SU-DHL-6 (cell line): ENCODE results near the gene CFAP54.

Experiments used
- H2AFZ ChIP-seq: fragments of 200-600 bp; sonication (generic); 2 replicates; pipeline ENCODE4 v1.6.1; 2014; ENCODE audit warnings: low read depth, mild to moderate bottlenecking, moderate library complexity, mixed read lengths, antibody characterized with exemption, low read length; ENCODE audit not compliant: severe bottlenecking
- H3F3A ChIP-seq: fragments of 200-600 bp; shearing (Covaris generic); 2 replicates; pipeline ENCODE4 v1.6.0; 2016; ENCODE audit warnings: antibody characterized with exemption, mild to moderate bottlenecking; ENCODE audit not compliant: insufficient read depth
- H3K27ac ChIP-seq: fragments of 200-600 bp; sonication (generic); 2 replicates; pipeline ENCODE4 v1.5.1; 2016; ENCODE audit warnings: low read depth, mild to moderate bottlenecking, low read length, moderate library complexity, mixed read lengths
- H3K27me3 ChIP-seq: fragments of 200-600 bp; sonication (generic), shearing (Covaris generic); 2 replicates; pipeline ENCODE4 v1.6.0; 2014; ENCODE audit warnings: mild to moderate bottlenecking, low read length
- H3K36me3 ChIP-seq: fragments of 200-600 bp; sonication (generic); 2 replicates; pipeline ENCODE4 v1.6.1; 2014; ENCODE audit warnings: mild to moderate bottlenecking, low read length, mixed read lengths
- H3K4me2 ChIP-seq: fragments of 300-600, 200-600 bp; shearing (Covaris generic), sonication (generic); 2 replicates; pipeline ENCODE4 v1.6.0; 2014; ENCODE audit warnings: low read length, low read depth, mild to moderate bottlenecking; ENCODE audit not compliant: poor library complexity, severe bottlenecking
- H3K4me3 ChIP-seq: fragments of 200-600 bp; sonication (generic); 2 replicates; pipeline ENCODE4 v1.5.1; 2014; ENCODE audit warnings: antibody characterized with exemption, low read length, mild to moderate bottlenecking, mixed read lengths; ENCODE audit not compliant: insufficient read depth, poor library complexity, severe bottlenecking
- H3K79me2 ChIP-seq: fragments of 200-600 bp; sonication (generic); 2 replicates; pipeline ENCODE4 v1.6.1; 2014; ENCODE audit warnings: mild to moderate bottlenecking, low read length, moderate library complexity; ENCODE audit not compliant: insufficient read depth
- H3K9ac ChIP-seq: fragments of 200-600 bp; sonication (generic); 2 replicates; pipeline ENCODE4 v1.7.0; 2014; ENCODE audit warnings: mild to moderate bottlenecking, low read length
- H3K9me2 ChIP-seq: fragments of 200-600 bp; sonication (generic); replicated peaks from 2 replicates; pipeline ENCODE4 v1.6.1; 2014; ENCODE audit warnings: low read length; ENCODE audit not compliant: insufficient read depth
- H3K9me3 ChIP-seq: fragments of 200-600 bp; sonication (generic); 2 replicates; pipeline ENCODE4 v1.6.1; 2014; ENCODE audit warnings: low read length, mixed read lengths; ENCODE audit not compliant: insufficient read depth
- H4K20me1 ChIP-seq: fragments of 200-600 bp; sonication (generic); 2 replicates; pipeline ENCODE4 v1.6.1; 2014; ENCODE audit warnings: low read depth, mild to moderate bottlenecking, antibody characterized with exemption, low read length, moderate library complexity, mixed read lengths
- EZH2phosphoT487 ChIP-seq: fragments of 200-600 bp; sonication (generic), shearing (Covaris generic); conservative IDR thresholded peaks from 2 replicates; pipeline ENCODE4 v1.6.1; 2018; ENCODE audit warnings: mild to moderate bottlenecking, antibody characterized with exemption, low read length, moderate library complexity, mixed read lengths
- TF ChIP-seq, protein P1 (sequence below): fragments of 200-600 bp; sonication (generic); IDR thresholded peaks from one replicate; pipeline ENCODE4 v1.5.1; 2017; ENCODE audit warnings: antibody characterized with exemption, mild to moderate bottlenecking, low read length, moderate library complexity; ENCODE audit not compliant: insufficient read depth, poor library complexity, severe bottlenecking

Gene CFAP54

GRCh38 chr12:96549341-96549740, 60.0 kb downstream of the CFAP54 start:
- TF ChIP-seq, protein P1, sequence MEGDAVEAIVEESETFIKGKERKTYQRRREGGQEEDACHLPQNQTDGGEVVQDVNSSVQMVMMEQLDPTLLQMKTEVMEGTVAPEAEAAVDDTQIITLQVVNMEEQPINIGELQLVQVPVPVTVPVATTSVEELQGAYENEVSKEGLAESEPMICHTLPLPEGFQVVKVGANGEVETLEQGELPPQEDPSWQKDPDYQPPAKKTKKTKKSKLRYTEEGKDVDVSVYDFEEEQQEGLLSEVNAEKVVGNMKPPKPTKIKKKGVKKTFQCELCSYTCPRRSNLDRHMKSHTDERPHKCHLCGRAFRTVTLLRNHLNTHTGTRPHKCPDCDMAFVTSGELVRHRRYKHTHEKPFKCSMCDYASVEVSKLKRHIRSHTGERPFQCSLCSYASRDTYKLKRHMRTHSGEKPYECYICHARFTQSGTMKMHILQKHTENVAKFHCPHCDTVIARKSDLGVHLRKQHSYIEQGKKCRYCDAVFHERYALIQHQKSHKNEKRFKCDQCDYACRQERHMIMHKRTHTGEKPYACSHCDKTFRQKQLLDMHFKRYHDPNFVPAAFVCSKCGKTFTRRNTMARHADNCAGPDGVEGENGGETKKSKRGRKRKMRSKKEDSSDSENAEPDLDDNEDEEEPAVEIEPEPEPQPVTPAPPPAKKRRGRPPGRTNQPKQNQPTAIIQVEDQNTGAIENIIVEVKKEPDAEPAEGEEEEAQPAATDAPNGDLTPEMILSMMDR, result no peak
- TF ChIP-seq EZH2phosphoT487, result no peak
- no peaks in the 10 kb centered on the region for H3K36me3 ChIP-seq
- H4K20me1 ChIP-seq, result no peaks in the 10 kb centered on the region

DNA sequence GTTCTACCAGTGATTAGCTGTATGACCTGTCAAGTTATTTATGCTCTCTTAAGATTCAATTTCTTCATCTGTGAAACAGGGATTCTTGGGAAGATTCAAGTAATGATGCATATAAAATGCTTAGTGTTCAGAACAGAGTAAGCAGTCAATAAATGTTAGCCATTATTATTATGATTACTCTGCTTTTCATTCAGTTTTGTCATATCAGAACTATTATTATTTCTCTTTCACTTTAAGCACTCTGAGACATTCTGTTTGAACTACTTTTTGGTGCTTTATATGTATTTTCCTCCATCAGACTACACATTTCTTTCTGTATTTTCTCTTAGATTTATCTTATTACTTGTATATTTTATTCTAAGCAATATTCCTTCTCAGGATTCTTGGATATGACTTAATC, 81.2 kb downstream of the CFAP54 start:
- H3K9ac ChIP-seq, result no peak overlapping the region
- no peaks in the 10 kb centered on the region for H3K27me3 ChIP-seq
- H3K4me2 ChIP-seq, result no peak overlapping the region
- no peak overlapping the region for H3K27ac ChIP-seq
- H2AFZ ChIP-seq, result no peak overlapping the region
- no peaks in the 10 kb centered on the region for H3F3A ChIP-seq
- no peaks in the 10 kb centered on the region for H3K9me3 ChIP-seq
- no peaks in the 10 kb centered on the region for H4K20me1 ChIP-seq
- H3K4me3 ChIP-seq, result no peak overlapping the region
- no peaks in the 10 kb centered on the region for H3K79me2 ChIP-seq
- TF ChIP-seq EZH2phosphoT487, result no peak
- TF ChIP-seq, protein P1, result no peak
- no peaks in the 10 kb centered on the region for H3K36me3 ChIP-seq
- no peaks in the 10 kb centered on the region for H3K9me2 ChIP-seq

More at GRCh38 chr12:96549341-96549740, 60.0 kb downstream of the CFAP54 start:
- no peak overlapping the region for H2AFZ ChIP-seq
- H3K27me3 ChIP-seq, result no peaks in the 10 kb centered on the region
- no peaks in the 10 kb centered on the region for H3K9me2 ChIP-seq
- no peak overlapping the region for H3K9ac ChIP-seq
- H3K79me2 ChIP-seq, result no peaks in the 10 kb centered on the region
- H3K4me2 ChIP-seq, result no peak overlapping the region
- H3K27ac ChIP-seq, result no peak overlapping the region
- H3K9me3 ChIP-seq, result no peaks in the 10 kb centered on the region
- H3K4me3 ChIP-seq, result no peak overlapping the region
- no peaks in the 10 kb centered on the region for H3F3A ChIP-seq

GRCh38 chr12:96571101-96571862, 81.9 kb downstream of the CFAP54 start:
- Histone ChIP-seq H3K36me3 (no peaks in the 10 kb centered on the region), H3K27ac (no peak overlapping the region), H3K4me3 (no peak overlapping the region), H3K79me2 (no peaks in the 10 kb centered on the region), H2AFZ (no peak overlapping the region), H3K9me2 (no peaks in the 10 kb centered on the region), H3K9ac (no peak overlapping the region), H3F3A (no peaks in the 10 kb centered on the region), H4K20me1 (no peaks in the 10 kb centered on the region), H3K9me3 (no peaks in the 10 kb centered on the region), H3K27me3 (no peaks in the 10 kb centered on the region), H3K4me2 (no peak overlapping the region)
- TF ChIP-seq EZH2phosphoT487, result no peak
- TF ChIP-seq, protein P1, result no peak
